ENCODE measurements around the gene RPTOR.

DNA sequence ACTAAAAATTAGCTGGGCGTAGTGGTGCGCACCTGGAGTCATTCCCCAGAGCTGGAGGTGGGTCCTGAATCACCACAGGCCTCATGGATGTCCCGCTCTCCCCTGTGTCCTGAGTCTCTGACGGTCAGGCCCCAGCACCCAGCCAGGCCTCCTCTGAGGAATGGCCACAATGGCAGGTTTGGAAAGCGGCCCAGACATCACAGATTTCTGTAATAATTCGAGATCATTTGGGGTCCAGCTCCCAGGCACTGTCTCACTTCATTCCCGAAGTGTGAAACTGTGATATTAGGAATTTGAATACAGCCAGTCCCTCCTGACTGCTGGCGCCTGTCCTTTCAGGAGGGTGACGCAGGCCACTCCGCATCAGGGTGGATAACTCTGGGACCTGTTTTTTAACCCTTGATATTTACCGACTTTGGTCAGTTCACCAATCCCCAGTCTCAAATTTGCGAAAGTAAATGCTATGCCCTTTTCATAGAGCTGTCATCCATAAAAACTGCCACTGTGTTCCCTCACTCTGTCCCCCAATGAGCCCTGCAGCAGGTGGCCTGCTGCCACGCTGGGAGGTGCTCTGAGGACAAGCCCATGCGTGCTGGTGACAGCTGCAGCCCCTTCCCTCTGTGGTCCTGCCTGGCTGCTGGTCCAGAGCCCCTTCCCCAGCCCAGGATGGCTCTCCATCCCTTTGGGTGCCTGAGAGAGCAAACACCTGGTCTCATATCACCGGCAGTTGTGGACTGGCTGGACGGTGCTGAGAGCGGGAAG, 28.3 kb upstream of the RPTOR start:
- TF ChIP-seq, protein P1, sequence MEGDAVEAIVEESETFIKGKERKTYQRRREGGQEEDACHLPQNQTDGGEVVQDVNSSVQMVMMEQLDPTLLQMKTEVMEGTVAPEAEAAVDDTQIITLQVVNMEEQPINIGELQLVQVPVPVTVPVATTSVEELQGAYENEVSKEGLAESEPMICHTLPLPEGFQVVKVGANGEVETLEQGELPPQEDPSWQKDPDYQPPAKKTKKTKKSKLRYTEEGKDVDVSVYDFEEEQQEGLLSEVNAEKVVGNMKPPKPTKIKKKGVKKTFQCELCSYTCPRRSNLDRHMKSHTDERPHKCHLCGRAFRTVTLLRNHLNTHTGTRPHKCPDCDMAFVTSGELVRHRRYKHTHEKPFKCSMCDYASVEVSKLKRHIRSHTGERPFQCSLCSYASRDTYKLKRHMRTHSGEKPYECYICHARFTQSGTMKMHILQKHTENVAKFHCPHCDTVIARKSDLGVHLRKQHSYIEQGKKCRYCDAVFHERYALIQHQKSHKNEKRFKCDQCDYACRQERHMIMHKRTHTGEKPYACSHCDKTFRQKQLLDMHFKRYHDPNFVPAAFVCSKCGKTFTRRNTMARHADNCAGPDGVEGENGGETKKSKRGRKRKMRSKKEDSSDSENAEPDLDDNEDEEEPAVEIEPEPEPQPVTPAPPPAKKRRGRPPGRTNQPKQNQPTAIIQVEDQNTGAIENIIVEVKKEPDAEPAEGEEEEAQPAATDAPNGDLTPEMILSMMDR (IDR thresholded peaks at IDR 0.05), result no peak
- no peak for TF ChIP-seq POLR2A (IDR thresholded peaks at IDR 0.05)
